GM23338 (cell line): Measurements from ENCODE around the gene CD99L2. TPM values are rescaled to one million over a fixed set of nuclear protein-coding genes. Genes with fewer than 3 reads are reported as not detected.

Experiments
- ATAC-seq: fragments of 200-7000 bp; cut with Tn5 transposase; 3 replicates; pipeline ENCODE4 v1.9.1; 2020
- DNase-seq: peaks from one replicate; pipeline ENCODE4 v3.0.0-alpha.2; 2015; ENCODE audit warnings: low spot score
- H2AFZ ChIP-seq: fragments of 200-600 bp; sonication (generic); 2 replicates; pipeline ENCODE4 v1.8.0; 2016; ENCODE audit warnings: antibody characterized with exemption, mild to moderate bottlenecking, moderate library complexity
- H3F3A ChIP-seq: fragments of 200-600 bp; sonication (generic); replicated peaks from 2 replicates; pipeline ENCODE4 v1.8.0; 2017; ENCODE audit warnings: antibody characterized with exemption, mixed run types, low read depth
- H3K27ac ChIP-seq: fragments of 200-600 bp; sonication (generic); 2 replicates; pipeline ENCODE4 v1.6.1; 2016; ENCODE audit warnings: low read depth
- H3K27me3 ChIP-seq: fragments of 200-600 bp; sonication (generic); 2 replicates; pipeline ENCODE4 v1.8.0; 2016; ENCODE audit warnings: mild to moderate bottlenecking, mixed run types, moderate library complexity; ENCODE audit not compliant: insufficient read depth
- H3K36me3 ChIP-seq: fragments of 200-600 bp; sonication (generic); 2 replicates; pipeline ENCODE4 v1.8.0; 2016; ENCODE audit warnings: mild to moderate bottlenecking; ENCODE audit not compliant: insufficient read depth
- H3K4me1 ChIP-seq: fragments of 200-600 bp; sonication (generic); 2 replicates; pipeline ENCODE4 v1.8.0; 2016; ENCODE audit warnings: mild to moderate bottlenecking, moderate library complexity; ENCODE audit not compliant: insufficient read depth
- H3K4me2 ChIP-seq: fragments of 200-600 bp; sonication (generic); 2 replicates; pipeline ENCODE4 v1.7.1; 2017; ENCODE audit warnings: mixed run types
- H3K4me3 ChIP-seq: fragments of 200-600 bp; sonication (generic); 2 replicates; pipeline ENCODE4 v1.6.1; 2016; ENCODE audit warnings: mixed run types
- H3K79me2 ChIP-seq: fragments of 200-600 bp; sonication (generic); replicated peaks from 2 replicates; pipeline ENCODE4 v1.8.0; 2017; ENCODE audit warnings: mild to moderate bottlenecking; ENCODE audit not compliant: insufficient read depth
- H3K9me2 ChIP-seq: fragments of 200-600 bp; sonication (generic); 2 replicates; pipeline ENCODE4 v1.8.0; 2017; ENCODE audit not compliant: insufficient read depth
- H4K20me1 ChIP-seq: fragments of 200-600 bp; sonication (generic); replicated peaks from 2 replicates; pipeline ENCODE4 v1.8.0; 2017; ENCODE audit warnings: mild to moderate bottlenecking; ENCODE audit not compliant: insufficient read depth
- H3K27ac Mint-ChIP-seq: 2 replicates; pipeline ENCODE4 v1.8.0; 2020; ENCODE audit warnings: inconsistent platforms, mild to moderate bottlenecking, moderate library complexity, mixed read lengths
- H3K27me3 Mint-ChIP-seq: 3 replicates; pipeline ENCODE4 v1.8.0; 2022; ENCODE audit warnings: low read depth, mild to moderate bottlenecking, moderate library complexity, mixed read lengths, inconsistent platforms; ENCODE audit not compliant: insufficient read depth, poor library complexity
- H3K36me3 Mint-ChIP-seq: 3 replicates; pipeline ENCODE4 v1.8.0; 2021; ENCODE audit warnings: low read depth, mild to moderate bottlenecking, inconsistent platforms, moderate library complexity, mixed read lengths
- H3K4me1 Mint-ChIP-seq: 3 replicates; pipeline ENCODE4 v1.8.0; 2020; ENCODE audit warnings: mild to moderate bottlenecking, inconsistent platforms, mixed read lengths
- H3K4me3 Mint-ChIP-seq: 3 replicates; pipeline ENCODE4 v1.8.0; 2021; ENCODE audit warnings: moderate library complexity, mild to moderate bottlenecking, inconsistent platforms, mixed read lengths
- H3K9me3 Mint-ChIP-seq: 3 replicates; pipeline ENCODE4 v1.8.0; 2020; ENCODE audit warnings: moderate library complexity, mild to moderate bottlenecking, inconsistent platforms, mixed read lengths
- CREB1 ChIP-seq: fragments of 250-450 bp; sonication (Bioruptor Pico); IDR thresholded peaks from 2 replicates; pipeline ENCODE4 v1.5.0; 2020; ENCODE audit warnings: low read depth, mild to moderate bottlenecking, moderate library complexity
- EZH2 ChIP-seq: fragments of 200-600 bp; sonication (generic); IDR thresholded peaks from one replicate; pipeline ENCODE4 v1.8.0; 2017; ENCODE audit warnings: antibody characterized with exemption, mild to moderate bottlenecking, low read depth; ENCODE audit not compliant: unreplicated experiment
- JUNB ChIP-seq: IDR thresholded peaks from one replicate; pipeline ENCODE4 v1.6.1; 2016; ENCODE audit warnings: antibody characterized with exemption; ENCODE audit not compliant: unreplicated experiment
- NANOG ChIP-seq: IDR thresholded peaks from 2 replicates; pipeline ENCODE4 v1.6.1; 2016; ENCODE audit warnings: antibody characterized with exemption, borderline replicate concordance
- POLR2AphosphoS5 ChIP-seq: IDR thresholded peaks from 2 replicates; pipeline ENCODE4 v1.6.1; 2016; ENCODE audit warnings: antibody characterized with exemption, low read depth
- STAT1 ChIP-seq: IDR thresholded peaks from one replicate; pipeline ENCODE4 v1.6.1; 2016; ENCODE audit warnings: antibody characterized with exemption; ENCODE audit not compliant: unreplicated experiment
- ZNF114 ChIP-seq: fragments of 250-450 bp; sonication (Bioruptor Pico); IDR thresholded peaks from 2 replicates; pipeline ENCODE4 v1.5.0; 2020; ENCODE audit warnings: mild to moderate bottlenecking, moderate library complexity
- polyA plus RNA-seq: library from polyadenylated mRNA; unstranded; fragments of >200 nt; fragmentation: Nextera tagmentation; extraction: Ambion mirVana; gene quantifications from 2 replicates; pipeline ENCODE4 v1.2.1, GENCODE V29; 2016
- total RNA-seq: library from RNA; depleted of rRNA; stranded (reverse); fragments of >200 nt; shearing (Covaris generic); gene quantifications from 2 replicates; pipeline ENCODE4 v1.2.3, GENCODE V29; 2014
- TF ChIP-seq, protein P1 (sequence below): IDR thresholded peaks from one replicate; pipeline ENCODE4 v1.6.1; 2018; ENCODE audit warnings: antibody characterized with exemption; ENCODE audit not compliant: unreplicated experiment
- TF ChIP-seq, protein P2 (sequence below): fragments of 250-450 bp; sonication (Bioruptor Pico); IDR thresholded peaks from 2 replicates; pipeline ENCODE4 v1.5.0; 2020; ENCODE audit warnings: mild to moderate bottlenecking, moderate library complexity
- TF ChIP-seq, protein P3 (sequence below), 2 experiments: fragments of 200-600 bp in 1 of 2; sonication (generic) in 1 of 2; conservative IDR thresholded peaks; 2 replicates each; pipeline versions ENCODE4 v1.5.1 to v1.6.1; 2016 to 2017; ENCODE audit warnings: antibody characterized with exemption in 2 of 2, low read depth in 2 of 2, mild to moderate bottlenecking in 2 of 2, moderate library complexity in 1 of 2

Gene CD99L2
- total and polyA plus RNA-seq, 2 experiments from 2014 or later = 2.6 to 6.4 TPM

DNA sequence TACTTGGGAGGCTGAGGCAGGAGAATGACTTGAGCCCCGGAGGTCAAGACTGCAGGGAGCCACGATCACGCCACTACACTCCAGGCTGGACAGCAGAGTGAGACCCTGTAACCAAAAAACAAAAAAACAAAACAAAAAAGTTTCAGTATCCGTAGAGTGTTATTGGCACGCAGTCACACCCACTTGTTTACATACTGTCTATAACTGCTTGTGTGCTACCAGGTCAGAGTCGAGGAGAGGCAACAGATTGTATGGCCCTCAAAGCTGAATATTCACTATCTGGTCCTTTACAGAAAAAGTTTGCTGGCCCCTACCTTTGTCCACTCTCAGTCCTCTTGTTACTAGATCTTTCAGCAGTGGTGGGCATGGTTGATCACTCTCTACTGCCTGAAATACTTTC lies 8.2 kb upstream of the CD99L2 start:
- Mint-ChIP-seq H3K4me3 (no peak overlapping the region), H3K4me1 (peaks cover 31% of the 10 kb centered on the region), H3K27me3 (peaks cover 10% of the 10 kb centered on the region), H3K9me3 (no peaks in the 10 kb centered on the region; the same call in 2 of the 3 replicates), H3K27ac (no peak overlapping the region), H3K36me3 (no peaks in the 10 kb centered on the region)
- Histone ChIP-seq H3K36me3 (no peaks in the 10 kb centered on the region), H2AFZ (no peak overlapping the region), H4K20me1 (no peaks in the 10 kb centered on the region), H3K9me2 (no peaks in the 10 kb centered on the region), H3K4me1 (peaks cover 24% of the 10 kb centered on the region), H3K27me3 (no peaks in the 10 kb centered on the region), H3F3A (0 out of 2 replicates have a peak, but pooled peaks cover 3% of the 10 kb centered on the region), H3K4me3 (no peak overlapping the region), H3K79me2 (no peaks in the 10 kb centered on the region), H3K27ac (no peak overlapping the region), H3K4me2 (no peak overlapping the region)
- DNase-seq (no peak), ATAC-seq (no peak)
- TF ChIP-seq STAT1 = no peak
- TF ChIP-seq POLR2AphosphoS5 = no peak
- no peak for TF ChIP-seq EZH2
- no peak for TF ChIP-seq JUNB
- no peak for TF ChIP-seq ZNF114 (CRISPR knock-in tag)
- TF ChIP-seq CREB1 (CRISPR knock-in tag) = no peak
- no peak for TF ChIP-seq NANOG

DNA sequence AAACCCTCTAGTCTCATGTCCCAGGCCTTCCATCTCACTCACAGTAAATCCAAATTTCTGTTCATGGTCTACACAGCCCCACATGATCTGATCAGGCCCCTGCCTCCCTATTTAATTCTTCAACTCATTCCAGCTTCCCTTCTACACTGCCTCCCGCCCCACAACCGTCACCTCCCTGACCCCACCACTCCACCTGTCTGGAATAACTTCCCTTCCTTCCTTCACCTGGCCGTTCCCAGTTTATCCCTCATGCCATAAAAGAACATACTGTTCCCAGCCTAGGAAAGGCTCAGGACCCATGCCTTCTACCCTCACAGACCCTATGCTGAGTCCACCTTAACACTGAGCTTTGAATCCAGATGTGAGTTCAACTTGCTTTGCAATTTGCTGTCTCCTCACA lies 6.8 kb upstream of the CD99L2 start:
- H3K27ac Mint-ChIP-seq = peak overlapping the region; percentile 60; the same call in 1 of the 2 replicates
- no peak overlapping the region for H3K4me3 Mint-ChIP-seq
- no peak overlapping the region for H3K4me3 ChIP-seq
- peaks cover 10% of the 10 kb centered on the region for H3K27me3 Mint-ChIP-seq
- no peaks in the 10 kb centered on the region for H3K9me2 ChIP-seq
- H3K4me1 Mint-ChIP-seq = peaks cover 43% of the 10 kb centered on the region
- no peak overlapping the region for H2AFZ ChIP-seq
- H3K4me2 ChIP-seq = no peak overlapping the region
- no peaks in the 10 kb centered on the region; the same call in 1 of the 3 replicates for H3K9me3 Mint-ChIP-seq
- peaks cover 36% of the 10 kb centered on the region for H3K4me1 ChIP-seq
- no peaks in the 10 kb centered on the region for H3K27me3 ChIP-seq
- no peaks in the 10 kb centered on the region for H4K20me1 ChIP-seq
- no peaks in the 10 kb centered on the region for H3K79me2 ChIP-seq
- no peak for DNase-seq
- H3K27ac ChIP-seq = no peak overlapping the region
- 0 out of 2 replicates have a peak, but pooled peaks cover 3% of the 10 kb centered on the region for H3F3A ChIP-seq
- H3K36me3 Mint-ChIP-seq = no peaks in the 10 kb centered on the region
- no peaks in the 10 kb centered on the region for H3K36me3 ChIP-seq
- ATAC-seq = no peak
- TF ChIP-seq, protein P1, sequence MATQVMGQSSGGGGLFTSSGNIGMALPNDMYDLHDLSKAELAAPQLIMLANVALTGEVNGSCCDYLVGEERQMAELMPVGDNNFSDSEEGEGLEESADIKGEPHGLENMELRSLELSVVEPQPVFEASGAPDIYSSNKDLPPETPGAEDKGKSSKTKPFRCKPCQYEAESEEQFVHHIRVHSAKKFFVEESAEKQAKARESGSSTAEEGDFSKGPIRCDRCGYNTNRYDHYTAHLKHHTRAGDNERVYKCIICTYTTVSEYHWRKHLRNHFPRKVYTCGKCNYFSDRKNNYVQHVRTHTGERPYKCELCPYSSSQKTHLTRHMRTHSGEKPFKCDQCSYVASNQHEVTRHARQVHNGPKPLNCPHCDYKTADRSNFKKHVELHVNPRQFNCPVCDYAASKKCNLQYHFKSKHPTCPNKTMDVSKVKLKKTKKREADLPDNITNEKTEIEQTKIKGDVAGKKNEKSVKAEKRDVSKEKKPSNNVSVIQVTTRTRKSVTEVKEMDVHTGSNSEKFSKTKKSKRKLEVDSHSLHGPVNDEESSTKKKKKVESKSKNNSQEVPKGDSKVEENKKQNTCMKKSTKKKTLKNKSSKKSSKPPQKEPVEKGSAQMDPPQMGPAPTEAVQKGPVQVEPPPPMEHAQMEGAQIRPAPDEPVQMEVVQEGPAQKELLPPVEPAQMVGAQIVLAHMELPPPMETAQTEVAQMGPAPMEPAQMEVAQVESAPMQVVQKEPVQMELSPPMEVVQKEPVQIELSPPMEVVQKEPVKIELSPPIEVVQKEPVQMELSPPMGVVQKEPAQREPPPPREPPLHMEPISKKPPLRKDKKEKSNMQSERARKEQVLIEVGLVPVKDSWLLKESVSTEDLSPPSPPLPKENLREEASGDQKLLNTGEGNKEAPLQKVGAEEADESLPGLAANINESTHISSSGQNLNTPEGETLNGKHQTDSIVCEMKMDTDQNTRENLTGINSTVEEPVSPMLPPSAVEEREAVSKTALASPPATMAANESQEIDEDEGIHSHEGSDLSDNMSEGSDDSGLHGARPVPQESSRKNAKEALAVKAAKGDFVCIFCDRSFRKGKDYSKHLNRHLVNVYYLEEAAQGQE = no peak
- TF ChIP-seq POLR2AphosphoS5 (no peak), NANOG (no peak)
- TF ChIP-seq, protein P2, sequence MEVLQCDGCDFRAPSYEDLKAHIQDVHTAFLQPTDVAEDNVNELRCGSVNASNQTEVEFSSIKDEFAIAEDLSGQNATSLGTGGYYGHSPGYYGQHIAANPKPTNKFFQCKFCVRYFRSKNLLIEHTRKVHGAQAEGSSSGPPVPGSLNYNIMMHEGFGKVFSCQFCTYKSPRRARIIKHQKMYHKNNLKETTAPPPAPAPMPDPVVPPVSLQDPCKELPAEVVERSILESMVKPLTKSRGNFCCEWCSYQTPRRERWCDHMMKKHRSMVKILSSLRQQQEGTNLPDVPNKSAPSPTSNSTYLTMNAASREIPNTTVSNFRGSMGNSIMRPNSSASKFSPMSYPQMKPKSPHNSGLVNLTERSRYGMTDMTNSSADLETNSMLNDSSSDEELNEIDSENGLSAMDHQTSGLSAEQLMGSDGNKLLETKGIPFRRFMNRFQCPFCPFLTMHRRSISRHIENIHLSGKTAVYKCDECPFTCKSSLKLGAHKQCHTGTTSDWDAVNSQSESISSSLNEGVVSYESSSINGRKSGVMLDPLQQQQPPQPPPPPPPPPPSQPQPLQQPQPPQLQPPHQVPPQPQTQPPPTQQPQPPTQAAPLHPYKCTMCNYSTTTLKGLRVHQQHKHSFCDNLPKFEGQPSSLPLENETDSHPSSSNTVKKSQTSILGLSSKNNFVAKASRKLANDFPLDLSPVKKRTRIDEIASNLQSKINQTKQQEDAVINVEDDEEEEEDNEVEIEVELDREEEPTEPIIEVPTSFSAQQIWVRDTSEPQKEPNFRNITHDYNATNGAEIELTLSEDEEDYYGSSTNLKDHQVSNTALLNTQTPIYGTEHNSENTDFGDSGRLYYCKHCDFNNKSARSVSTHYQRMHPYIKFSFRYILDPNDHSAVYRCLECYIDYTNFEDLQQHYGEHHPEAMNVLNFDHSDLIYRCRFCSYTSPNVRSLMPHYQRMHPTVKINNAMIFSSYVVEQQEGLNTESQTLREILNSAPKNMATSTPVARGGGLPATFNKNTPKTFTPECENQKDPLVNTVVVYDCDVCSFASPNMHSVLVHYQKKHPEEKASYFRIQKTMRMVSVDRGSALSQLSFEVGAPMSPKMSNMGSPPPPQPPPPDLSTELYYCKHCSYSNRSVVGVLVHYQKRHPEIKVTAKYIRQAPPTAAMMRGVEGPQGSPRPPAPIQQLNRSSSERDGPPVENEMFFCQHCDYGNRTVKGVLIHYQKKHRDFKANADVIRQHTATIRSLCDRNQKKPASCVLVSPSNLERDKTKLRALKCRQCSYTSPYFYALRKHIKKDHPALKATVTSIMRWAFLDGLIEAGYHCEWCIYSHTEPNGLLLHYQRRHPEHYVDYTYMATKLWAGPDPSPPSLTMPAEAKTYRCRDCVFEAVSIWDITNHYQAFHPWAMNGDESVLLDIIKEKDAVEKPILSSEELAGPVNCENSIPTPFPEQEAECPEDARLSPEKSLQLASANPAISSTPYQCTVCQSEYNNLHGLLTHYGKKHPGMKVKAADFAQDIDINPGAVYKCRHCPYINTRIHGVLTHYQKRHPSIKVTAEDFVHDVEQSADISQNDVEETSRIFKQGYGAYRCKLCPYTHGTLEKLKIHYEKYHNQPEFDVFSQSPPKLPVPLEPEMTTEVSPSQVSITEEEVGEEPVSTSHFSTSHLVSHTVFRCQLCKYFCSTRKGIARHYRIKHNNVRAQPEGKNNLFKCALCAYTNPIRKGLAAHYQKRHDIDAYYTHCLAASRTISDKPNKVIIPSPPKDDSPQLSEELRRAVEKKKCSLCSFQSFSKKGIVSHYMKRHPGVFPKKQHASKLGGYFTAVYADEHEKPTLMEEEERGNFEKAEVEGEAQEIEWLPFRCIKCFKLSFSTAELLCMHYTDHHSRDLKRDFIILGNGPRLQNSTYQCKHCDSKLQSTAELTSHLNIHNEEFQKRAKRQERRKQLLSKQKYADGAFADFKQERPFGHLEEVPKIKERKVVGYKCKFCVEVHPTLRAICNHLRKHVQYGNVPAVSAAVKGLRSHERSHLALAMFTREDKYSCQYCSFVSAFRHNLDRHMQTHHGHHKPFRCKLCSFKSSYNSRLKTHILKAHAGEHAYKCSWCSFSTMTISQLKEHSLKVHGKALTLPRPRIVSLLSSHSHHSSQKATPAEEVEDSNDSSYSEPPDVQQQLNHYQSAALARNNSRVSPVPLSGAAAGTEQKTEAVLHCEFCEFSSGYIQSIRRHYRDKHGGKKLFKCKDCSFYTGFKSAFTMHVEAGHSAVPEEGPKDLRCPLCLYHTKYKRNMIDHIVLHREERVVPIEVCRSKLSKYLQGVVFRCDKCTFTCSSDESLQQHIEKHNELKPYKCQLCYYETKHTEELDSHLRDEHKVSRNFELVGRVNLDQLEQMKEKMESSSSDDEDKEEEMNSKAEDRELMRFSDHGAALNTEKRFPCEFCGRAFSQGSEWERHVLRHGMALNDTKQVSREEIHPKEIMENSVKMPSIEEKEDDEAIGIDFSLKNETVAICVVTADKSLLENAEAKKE (CRISPR knock-in tag) = no peak
- TF ChIP-seq, protein P3, sequence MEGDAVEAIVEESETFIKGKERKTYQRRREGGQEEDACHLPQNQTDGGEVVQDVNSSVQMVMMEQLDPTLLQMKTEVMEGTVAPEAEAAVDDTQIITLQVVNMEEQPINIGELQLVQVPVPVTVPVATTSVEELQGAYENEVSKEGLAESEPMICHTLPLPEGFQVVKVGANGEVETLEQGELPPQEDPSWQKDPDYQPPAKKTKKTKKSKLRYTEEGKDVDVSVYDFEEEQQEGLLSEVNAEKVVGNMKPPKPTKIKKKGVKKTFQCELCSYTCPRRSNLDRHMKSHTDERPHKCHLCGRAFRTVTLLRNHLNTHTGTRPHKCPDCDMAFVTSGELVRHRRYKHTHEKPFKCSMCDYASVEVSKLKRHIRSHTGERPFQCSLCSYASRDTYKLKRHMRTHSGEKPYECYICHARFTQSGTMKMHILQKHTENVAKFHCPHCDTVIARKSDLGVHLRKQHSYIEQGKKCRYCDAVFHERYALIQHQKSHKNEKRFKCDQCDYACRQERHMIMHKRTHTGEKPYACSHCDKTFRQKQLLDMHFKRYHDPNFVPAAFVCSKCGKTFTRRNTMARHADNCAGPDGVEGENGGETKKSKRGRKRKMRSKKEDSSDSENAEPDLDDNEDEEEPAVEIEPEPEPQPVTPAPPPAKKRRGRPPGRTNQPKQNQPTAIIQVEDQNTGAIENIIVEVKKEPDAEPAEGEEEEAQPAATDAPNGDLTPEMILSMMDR (conservative IDR thresholded peaks at IDR 0.05; ENCODE audit: low read depth in 2 of 2) = no peak
